Activated effector memory CD4-positive, alpha-beta T cell treated with anti-CD3 and anti-CD28 coated beads, Interleukin-2, amount 50 U/mL, for 16 hours (primary cell): ENCODE results near the gene FGF6.
"Not testable (repeated sequence)": the region's sequence is repeated elsewhere in the genome, so short reads cannot be mapped to it uniquely, and the experiment has no call there.

Source experiments
- DNase-seq: peaks from one replicate; pipeline ENCODE4 v3.0.0-alpha.2; 2020

The FGF6 gene, protein sequence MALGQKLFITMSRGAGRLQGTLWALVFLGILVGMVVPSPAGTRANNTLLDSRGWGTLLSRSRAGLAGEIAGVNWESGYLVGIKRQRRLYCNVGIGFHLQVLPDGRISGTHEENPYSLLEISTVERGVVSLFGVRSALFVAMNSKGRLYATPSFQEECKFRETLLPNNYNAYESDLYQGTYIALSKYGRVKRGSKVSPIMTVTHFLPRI

DNA sequence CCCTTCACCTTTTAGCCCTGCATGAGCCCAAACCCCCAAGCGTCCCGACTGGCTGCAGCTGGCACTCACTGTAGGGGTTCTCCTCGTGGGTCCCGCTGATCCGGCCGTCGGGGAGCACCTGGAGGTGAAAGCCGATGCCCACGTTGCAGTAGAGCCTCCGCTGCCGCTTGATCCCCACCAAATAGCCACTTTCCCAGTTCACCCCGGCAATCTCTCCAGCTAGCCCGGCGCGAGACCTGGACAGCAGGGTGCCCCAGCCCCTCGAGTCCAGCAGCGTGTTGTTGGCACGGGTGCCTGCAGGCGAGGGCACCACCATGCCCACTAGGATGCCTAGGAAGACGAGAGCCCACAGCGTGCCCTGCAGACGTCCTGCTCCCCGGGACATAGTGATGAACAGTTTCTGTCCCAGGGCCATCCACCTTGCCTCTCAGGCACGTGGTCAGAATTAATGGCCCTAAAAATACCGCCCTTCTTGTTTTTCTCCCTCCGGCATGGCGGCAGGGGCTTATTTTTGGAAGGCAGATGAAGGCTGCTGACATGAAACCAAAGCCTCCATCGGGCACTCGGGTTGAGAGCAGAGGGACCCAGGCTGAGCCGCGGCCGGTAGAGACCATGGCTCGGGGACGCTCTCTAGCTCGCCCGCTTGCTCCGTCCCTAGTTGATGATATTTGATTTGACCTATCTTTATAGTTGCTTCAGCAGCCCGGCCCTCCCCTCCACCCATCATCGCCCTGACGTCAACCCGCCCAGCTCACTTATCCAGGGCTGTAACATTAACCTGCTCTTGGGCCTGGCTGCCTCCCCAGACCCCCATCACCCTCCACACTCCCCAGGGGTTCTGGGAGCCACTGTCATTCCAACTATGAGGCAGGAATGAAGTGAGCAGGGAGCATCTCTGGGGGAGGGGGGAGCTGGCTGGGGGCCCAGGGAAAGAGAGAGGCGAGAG, at the start of gene FGF6:
TSS of gene FGF6 (minus strand) at position 660 of the 946 bp plus-strand sequence. CDS start at position 415, 245 bp downstream.
- no peak for DNase-seq

DNA sequence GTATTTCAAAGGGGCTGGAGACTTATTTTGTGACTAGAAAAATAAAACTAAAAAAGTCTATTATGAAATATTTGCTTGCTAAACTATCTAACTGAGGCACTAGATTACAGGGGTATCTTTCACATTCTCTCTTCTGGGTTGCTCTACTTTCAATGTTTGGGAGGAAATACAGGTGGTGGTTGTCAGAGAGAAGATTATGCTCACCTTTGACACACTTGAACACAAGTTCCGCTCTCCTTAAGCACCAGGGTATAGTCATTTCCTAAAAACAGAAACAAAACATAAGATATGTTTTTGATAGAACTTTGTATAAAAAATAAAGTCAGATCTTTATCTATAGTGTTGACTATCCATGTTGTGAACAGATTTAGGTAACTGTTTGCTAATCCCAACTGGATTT, 45.4 kb upstream of the FGF6 start:
- no peak for DNase-seq

DNA sequence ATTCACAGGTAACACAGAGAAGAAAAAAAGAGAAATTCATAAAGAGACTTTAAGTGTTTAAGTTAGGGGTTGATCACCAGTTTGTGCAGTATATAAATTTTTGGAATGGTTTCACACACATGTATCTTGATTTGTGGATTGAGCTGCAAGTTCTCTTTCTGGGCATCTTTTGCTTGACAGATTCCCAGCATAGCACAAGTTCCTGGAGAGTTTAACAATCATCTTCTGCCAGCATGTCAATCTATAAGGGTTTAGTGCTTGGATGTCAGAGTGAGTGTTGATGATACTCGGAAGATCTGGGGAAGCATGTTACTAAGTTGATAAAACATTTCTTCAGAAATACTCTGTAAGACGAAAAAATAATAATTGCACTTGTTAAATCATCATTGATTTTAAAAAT, 43.9 kb upstream of the FGF6 start:
- no peak for DNase-seq

DNA sequence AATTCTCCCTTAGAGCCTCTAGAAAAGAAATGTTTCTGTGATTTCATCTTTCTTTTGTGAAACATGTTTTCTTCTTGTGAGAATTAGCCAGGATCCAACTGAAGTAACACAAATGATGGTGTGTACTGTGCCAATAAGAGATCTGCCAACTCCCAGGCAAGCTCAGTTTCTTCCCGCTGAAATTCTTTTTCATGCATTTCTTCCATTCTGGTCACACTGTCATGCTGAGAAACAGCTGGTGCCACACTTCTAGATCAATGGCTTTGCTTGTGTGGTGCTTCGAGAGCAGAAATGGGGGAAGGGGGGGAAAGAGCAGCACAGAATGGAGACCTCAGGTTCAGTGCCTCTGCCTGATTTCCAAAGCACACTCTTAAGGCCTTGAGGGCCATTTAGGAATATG, 41.4 kb upstream of the FGF6 start:
- no peak for DNase-seq

DNA sequence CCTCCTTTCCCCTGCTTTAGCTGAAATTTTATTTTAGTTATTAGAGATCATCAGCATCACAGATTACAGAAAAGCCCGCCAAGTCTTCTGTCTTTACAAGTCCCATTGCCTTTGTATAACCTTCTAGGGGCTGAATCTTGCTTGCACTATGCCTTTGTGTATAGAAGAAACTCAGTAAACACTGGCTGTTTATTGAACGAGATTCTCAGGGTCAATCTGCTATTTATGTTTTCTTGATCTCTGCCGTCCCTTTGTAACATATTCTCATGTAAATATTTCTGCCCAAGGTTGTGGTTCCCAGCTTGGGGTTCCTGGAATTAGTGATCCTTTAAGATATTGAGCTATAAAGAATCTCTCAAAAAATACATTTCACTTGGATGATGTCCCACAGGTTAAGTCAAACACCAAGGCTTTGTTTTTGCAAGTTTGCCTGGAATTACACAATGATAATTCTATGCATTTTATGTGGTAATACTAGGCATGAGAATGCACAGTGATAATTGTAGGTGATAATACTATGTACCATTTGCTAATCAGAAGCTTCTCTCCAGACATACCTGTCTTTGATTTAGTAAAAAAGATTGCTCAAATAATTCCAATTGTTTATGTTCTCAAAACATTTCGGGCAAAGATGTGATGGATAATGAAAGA, 40.6 kb upstream of the FGF6 start:
- no peak for DNase-seq

DNA sequence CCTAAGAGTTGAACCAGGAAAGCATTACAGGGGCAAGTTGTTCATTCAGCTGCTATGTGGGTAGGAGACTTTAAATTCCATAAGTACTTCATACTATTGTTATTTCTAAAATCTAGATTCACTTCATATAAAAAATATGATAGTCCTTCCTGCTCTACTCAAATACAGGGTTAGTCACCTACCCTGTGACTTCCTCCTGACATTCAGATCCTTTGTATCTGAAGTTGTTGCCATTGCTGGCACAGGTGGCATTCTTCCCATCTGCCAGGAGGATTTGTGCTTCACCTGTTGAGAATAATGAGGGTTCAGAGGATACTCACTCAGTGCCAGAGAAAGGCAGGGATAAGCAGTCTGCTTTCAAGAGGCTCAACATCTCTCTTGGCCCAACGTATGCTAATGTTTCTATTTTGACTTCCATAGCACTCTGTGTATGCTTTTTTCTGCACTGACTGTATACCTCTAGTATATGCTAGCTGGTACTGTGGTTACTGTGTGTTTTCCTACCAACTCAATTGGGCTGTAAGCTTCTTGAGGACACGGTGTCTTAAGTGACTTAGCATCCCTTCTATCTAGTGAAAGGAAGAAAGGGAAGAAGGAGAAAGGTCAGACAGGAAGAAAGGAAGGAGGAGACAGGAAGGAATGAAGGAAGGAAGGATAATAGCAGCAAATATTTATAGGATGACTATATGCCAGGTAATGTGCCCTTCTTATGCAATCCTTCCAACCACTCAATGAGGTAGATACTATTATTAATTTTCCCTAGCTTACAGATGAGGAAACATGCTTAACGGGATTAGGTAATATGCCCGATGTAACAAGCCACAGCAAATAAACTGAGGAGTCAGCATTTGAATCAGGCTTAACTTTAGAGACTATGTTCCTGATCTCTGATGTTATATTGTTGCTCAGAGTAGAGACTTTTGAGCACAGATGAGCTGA, 38.5 kb upstream of the FGF6 start:
- no peak for DNase-seq

DNA sequence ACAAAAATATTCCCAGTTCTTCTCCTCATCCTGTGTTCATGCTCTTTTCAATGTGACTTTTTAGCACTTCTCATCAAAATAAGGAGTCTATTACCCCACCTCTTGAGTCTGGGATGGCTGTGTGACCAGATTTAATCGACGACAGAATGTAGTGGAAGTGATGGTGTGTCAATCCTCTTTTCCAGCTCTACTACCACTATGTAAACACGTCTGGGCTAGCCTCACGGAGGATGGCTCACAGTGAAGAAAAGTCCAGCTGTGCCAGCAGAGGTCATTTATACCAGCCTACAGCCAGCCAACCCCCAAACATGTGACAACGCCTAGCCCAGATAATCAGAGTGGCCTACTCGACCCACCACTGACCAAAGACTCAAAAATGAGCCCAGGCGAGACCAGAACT, 37.3 kb upstream of the FGF6 start:
- no peak for DNase-seq

DNA sequence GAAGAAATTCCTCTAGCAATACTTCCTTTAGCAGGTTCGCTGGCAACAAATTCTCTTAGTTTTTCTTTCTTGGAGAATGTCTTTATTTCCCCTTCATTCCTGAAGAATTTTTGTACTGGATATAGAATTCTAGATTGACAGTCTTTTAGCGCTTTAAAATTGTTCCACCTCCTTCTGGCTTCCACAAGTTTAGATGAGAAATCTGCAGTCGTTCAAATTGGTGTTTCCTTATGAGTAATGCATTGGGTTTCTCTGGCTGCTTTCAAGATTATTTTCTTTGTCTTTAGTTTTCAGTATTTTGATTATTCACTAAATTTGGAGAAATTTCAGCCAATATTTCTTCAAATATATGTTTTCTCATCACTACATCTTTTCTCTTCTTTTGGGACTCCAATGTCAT, 33.3 kb upstream of the FGF6 start:
- DNase-seq, result no peak

DNA sequence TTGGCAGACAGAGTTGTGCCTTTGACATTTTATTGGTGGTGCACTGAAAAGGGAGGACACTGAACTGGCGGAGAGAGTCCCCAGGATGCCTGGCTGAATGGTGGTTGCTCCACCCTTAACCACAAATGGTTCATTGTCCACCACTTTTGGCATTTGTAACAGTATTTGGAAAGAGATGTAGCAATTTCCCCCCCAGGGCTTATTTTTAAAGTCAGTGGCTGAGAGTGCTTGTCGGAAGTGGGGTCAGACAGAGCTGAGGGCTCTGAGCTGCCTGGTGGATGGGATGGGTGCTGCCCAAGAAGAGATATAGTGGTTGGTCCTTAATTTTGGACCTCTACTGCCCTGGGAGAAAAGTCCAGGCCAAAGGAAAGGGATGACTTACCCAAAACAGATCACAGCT, 31.5 kb upstream of the FGF6 start:
- no peak for DNase-seq

DNA sequence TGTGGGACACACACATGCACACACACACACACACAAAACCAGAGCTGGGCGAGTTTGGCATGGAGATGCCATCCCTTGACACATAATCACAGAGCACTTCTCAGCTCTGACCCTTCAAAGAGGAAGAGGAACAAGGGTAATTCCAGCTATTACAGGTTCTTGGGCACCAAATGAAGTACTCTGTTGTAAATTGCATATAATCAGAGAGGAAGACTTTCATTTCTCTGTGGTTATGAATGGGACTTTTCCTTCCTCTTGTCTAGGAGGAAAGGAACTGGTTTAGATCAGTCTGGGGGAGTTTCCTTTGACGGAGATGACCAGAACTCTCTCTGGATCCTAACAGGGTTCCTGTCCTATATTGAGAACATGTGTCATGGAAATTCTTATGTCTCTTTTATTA, 26.4 kb upstream of the FGF6 start:
- no peak for DNase-seq

DNA sequence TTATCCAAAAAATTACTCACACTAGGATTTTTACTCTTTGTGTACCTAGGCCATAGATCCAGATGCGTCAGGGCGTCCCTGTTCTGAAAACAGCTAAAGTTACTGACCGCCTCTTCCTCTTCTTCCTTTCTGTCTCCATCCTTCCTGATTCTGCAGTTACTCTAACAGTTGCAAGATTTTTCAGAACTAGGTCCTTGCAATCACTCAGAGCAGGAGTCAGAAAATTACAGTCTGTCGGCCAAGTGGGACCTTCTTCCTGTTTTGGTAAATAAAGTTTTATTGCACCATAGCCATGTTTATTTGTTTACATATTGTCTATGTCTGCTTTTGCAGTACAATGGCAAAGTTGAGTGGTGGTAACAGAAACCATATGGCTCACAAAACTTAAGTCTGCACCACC, 25.6 kb upstream of the FGF6 start:
- DNase-seq, result no peak

DNA sequence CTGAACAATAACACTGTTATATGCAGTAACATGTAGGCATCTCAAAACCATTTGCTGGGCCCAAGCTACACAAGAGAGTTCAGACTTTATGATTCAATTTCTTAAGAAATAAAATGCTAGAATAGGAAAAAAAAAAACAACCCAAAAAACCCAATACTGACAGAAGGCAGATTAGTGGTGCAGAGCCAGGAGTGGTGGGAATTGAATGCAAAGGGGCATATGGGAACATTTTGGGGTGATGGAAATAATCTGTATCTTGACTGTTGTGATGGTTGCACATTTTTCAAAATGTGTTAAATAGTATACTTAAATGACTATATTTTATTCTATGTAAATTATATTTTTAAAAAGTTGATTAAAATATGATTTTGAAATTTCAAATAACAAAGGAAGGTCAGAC, 23.4 kb upstream of the FGF6 start:
- DNase-seq, result no peak

DNA sequence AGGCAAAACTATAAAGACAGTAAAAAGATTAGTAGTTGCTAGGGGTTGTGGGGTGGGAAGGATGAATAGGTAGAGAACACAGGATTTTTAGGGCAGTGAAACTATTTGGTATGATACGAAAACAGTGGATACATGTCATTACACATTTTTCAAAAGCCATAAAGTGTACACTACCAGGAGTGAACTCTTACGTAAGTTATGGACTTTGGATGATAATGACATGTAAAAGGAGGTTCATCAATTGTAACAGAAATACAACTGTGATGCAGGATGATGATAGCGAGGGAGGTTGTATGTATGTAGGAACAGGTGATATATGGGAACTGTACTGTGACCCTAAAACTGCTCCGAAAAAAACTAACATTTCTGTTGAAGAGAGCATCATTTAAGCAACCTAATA, 15.1 kb upstream of the FGF6 start:
- no peak for DNase-seq

DNA sequence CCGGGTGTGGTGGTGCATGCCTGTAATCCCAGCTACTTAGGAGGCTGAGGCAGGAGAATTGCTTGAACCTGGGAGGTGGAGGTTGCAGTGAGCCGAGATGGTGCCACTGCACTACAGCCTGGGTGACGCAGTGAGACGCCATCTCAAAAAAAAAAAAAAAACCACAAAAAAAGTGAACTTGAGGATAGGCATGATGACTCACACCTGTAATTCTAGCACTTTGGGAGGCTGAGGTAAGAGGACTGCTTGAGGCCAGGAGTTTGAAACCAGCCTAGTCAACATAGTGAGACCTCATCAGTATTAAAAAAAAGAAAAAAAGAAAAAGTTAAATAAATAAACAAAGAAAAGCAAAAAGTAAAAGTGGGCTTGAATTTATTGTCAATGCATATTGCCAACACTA, 10.2 kb upstream of the FGF6 start:
- not testable (repeated sequence) for DNase-seq

DNA sequence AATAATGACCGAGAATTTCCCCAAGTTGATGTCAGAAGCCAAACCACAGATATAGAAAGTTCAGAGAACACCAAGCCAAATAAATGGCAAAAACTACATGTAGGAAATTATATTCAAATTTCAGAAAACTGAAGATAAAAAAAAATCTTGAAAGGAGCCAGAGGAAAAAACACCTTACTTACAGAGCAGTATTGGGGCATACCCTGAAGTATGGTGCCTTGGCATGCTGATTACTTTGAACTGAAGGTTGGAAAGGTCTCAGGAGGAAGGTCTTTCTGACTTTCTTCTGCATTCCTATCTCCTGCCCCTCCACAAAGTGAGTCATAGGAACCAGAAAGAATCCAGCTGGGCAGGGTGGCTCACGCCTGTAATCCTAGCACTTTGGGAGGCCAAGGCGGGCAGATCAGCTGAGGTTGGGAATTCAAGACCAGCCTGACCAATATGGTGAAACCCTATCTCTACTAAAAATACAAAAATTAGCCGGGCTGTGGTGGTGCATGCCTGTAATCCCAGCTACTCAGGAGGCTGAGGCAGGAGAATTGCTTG, 8.8 kb upstream of the FGF6 start:
- no peak for DNase-seq

DNA sequence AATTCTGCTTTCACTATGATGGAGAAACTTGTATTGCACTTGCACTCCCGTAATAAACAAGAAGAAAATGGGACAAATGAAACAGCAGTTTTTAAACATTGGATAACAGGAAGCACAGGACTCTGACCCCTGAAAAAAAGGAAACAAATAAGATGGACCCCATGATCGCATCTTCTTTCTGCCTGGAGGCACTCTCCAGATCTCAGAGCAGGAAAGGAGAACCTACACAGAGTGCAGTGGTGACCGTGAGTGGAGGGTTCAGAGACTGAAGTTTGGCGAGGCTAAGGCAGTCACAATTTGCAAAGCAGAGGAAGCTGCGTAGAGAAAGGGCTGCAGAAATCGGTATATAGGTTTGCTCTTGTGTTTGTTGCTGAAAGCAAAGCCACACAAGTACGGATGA, 6.1 kb upstream of the FGF6 start:
- no peak for DNase-seq

DNA sequence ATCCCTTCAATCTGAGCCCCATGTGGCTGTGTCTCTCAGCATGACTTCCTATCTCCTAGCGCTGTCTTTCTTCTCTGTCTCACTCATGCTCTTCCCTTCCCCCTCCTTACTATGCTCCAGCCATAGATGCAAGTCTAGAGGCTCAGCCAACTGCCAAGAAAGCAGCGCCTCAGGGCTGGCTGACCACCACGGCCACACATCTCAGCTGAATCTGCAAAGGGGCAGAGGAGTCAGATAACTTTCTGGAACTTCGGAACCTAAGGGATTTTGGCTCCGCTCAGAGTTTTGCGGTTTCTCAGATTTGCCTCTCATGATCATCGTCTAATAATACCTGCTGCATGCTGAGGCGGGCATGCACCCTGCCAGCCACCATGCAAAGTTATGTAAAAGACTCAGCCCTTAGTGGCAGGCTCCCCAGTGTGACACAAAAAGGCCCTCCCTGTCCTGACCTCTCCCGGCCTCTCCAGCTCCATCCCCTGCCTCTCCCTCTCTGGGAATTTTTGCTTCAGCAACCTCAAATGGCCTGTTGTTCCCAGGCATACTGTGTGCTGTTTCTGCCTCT, 5.0 kb upstream of the FGF6 start:
- no peak for DNase-seq

DNA sequence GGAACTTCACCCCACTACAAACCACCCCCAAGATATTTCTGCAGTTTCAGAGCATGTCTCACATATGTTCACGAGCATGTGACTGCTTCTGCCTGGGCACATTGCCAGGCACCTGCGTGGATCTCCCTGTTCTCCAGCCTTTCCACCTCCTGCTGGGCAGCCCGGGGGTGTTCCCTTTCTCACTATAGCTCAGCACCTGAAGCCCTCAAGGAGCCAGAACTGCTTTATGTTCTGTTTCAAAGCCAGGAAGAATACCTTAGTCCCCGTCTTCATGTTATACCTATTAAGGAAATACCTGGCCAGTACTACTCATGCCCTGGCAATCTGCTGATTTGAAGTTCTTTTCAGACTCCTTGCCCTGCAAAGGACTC, 4.2 kb upstream of the FGF6 start:
- DNase-seq, result no peak

DNA sequence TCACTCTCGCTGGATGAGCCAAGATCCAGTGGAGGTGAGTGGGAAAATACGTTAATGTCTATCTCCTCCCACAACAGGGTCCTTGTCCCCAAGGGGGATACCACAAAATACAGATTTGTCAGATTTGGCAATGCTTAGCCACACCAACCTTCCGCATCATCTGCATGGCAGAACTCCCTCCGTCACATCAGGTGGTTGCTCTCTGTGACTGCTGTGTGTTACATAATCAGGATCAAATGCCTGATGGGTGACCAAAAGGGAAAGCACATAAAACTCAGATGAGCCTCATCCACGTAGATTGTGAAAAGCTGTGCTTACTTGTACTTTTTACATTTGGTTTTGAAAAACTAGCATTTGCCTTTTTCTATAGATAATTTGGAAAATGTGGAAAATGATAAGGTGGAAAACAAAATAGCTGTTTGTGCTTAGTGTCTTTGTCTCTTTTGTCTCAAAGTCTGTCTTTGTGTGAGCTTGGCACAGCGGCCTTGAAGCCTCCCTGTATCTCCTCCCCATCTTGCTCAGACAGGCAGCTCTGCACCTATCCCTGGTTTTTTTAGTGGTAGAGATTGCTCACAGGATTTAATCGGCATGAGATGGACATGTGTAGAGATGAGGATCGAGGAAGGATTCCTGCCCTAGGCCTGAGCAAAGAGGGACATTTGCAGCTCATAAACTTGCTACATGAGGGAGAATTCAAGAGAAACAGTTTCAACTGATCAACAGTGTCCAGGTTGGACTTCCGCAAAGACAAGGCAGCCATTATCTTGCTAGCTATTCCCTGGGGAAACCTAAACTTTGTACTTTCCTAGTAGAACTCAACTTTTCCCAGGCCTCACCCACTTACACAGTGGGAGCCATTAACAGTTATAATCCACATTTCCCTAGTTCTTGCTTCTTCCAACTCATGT, 3.6 kb upstream of the FGF6 start:
- DNase-seq, result no peak

DNA sequence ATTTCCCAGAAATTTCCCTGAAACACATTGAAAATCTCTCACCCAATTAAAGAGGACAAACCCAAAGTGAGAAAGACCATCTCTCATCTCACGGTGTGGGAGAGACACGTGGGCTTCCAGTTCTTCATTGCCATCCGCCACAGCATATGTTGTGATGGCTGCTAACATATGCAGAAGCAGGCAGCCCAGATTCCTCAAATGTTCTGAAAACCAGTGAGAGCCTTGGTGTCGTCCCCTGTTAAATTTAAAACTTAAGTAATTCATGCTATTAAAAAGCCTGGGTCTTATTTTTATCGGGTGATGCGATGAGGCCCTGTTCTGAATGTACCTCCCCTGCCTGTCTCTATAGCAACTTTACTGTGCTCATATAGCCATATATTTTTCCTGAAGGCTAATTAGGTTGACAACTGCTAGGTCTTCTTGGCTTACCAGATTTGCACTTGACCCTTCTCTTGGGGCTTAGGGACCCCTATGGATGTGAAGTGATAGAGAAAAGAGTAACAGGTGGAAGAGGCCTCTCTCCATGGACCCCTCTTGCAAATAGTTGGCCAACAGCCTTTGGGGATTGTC, 2.8 kb upstream of the FGF6 start:
- no peak for DNase-seq

DNA sequence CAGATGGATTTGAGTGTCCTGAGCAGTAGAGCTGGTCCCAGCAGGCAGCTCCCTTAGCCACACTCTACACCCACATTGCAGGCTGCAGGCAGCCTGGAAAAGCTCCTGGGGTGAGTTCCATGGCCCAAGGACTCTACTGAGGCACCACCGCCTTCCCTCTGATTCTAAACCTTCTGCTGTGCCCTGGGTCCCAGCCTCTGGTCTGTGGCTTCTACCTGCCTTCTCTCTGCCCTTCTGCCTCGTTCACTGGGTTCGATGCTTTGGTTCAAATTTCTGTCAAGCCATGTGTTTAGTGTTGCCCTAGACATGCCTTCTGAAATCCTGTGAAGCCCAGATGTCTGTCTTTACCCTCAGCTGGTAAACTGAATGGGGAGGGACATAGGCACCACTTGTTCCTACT, 1.5 kb upstream of the FGF6 start:
- DNase-seq, result no peak
